HFFc6 (cell line): ENCODE results near the gene MAP3K19. TPM values are rescaled to one million over a fixed set of nuclear protein-coding genes. Genes with fewer than 3 reads are reported as not detected.
"Not testable (repeated sequence)": the region's sequence is repeated elsewhere in the genome, so short reads cannot be mapped to it uniquely, and the experiment has no call there.

Experiments used
- DNase-seq: peaks from one replicate; pipeline ENCODE4 v3.0.0-alpha.2; 2018
- H3K27ac Mint-ChIP-seq: 2 replicates; pipeline ENCODE4 v1.8.0; 2020; ENCODE audit warnings: mild to moderate bottlenecking, mixed read lengths
- H3K27me3 Mint-ChIP-seq: 2 replicates; pipeline ENCODE4 v1.8.0; 2021; ENCODE audit warnings: mild to moderate bottlenecking, moderate library complexity, mixed read lengths; ENCODE audit not compliant: insufficient read depth
- H3K36me3 Mint-ChIP-seq: 2 replicates; pipeline ENCODE4 v1.8.0; 2021; ENCODE audit warnings: low read depth, mixed read lengths
- H3K4me1 Mint-ChIP-seq: 2 replicates; pipeline ENCODE4 v1.8.0; 2020; ENCODE audit warnings: low read depth, mixed read lengths
- H3K4me3 Mint-ChIP-seq: 2 replicates; pipeline ENCODE4 v1.8.0; 2020; ENCODE audit warnings: mild to moderate bottlenecking, moderate library complexity, mixed read lengths
- H3K9me3 Mint-ChIP-seq: 2 replicates; pipeline ENCODE4 v1.8.0; 2020; ENCODE audit warnings: mild to moderate bottlenecking, mixed read lengths
- CTCF ChIP-seq: fragments of 200-600 bp; sonication (generic); IDR thresholded peaks from 2 replicates; pipeline ENCODE4 v1.5.0; 2021; ENCODE audit warnings: antibody characterized with exemption, mild to moderate bottlenecking
- total RNA-seq, 6 experiments: library from RNA; stranded (reverse); fragmentation: NEBNext Ultra II Directional; extraction: Animal tissue kit (Norgen Biotek cat#: 25700); gene quantifications; 2 replicates in 1 of 6; 3 replicates in 5 of 6; pipeline ENCODE4 v1.2.3, GENCODE V29; 2021

MAP3K19 gene
- total RNA-seq, 6 experiments from 2014 or later: not detected

DNA sequence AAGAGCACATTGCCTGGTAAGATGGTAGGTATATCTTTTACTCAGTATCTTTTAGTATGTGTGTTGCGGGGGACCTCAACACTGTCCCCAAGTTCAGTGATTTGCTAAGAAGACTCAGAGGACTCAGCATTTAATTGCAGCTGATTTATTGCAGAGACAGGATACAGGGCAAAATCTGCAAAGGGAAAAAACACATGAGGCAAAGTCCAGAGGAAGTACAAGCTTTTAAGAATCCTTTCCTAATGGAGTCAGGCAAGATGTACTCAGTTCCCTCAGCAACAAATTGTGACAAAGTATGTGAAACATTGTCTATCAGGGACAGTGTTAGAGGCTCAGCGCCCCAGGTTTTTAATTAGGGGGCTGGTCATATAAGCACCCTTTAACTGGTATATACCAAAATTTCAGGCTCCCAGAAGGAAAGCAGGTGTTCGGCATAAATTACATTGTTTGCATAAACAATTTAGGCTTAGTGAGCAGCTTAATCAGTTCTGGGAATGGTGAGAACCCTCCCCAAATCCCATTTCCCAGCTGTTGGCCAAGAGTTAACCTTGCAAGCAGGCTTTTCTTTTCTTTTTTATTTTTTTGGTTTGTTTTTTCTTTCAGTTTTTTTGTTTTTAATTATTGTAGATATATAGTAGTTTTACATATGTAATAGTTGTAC, 46.6 kb upstream of the MAP3K19 start:
- H3K4me1 Mint-ChIP-seq: peaks cover 48% of the 10 kb centered on the region
- no peaks in the 10 kb centered on the region; the same call in 1 of the 2 replicates for H3K27me3 Mint-ChIP-seq
- peaks cover 8% of the 10 kb centered on the region; the same call in 1 of the 2 replicates for H3K9me3 Mint-ChIP-seq
- H3K27ac Mint-ChIP-seq: no peak overlapping the region
- H3K36me3 Mint-ChIP-seq: peaks cover 42% of the 10 kb centered on the region
- no peak overlapping the region for H3K4me3 Mint-ChIP-seq
- no peak for TF ChIP-seq CTCF
- DNase-seq: no peak

DNA sequence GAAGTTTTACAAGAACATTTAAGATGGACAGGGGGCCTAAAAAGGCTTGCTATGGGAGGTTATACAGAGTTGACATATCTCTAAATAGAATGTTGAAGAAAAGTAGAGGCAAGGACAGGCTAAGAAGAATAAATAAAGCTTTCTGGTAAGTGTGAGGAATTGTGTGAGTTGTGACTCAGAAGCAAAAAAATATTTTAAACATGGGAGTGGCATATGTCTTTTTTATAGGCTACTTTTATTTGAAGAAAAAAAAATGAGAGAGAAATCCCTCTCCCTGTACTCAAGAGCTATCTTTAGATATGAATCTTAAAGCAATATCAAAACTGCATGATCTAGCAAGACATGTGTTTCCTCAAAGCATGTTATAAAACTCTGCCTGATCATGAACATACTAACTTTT, 45.9 kb upstream of the MAP3K19 start:
- no peak for TF ChIP-seq CTCF
- DNase-seq: no peak
- Mint-ChIP-seq H3K9me3 (peaks cover 10% of the 10 kb centered on the region; the same call in 1 of the 2 replicates), H3K36me3 (peaks cover 44% of the 10 kb centered on the region), H3K27ac (0 out of 2 replicates have a peak overlapping the region, but pooled peaks have one; percentile 28), H3K4me3 (no peak overlapping the region; the same call in 1 of the 2 replicates), H3K4me1 (peaks cover 46% of the 10 kb centered on the region), H3K27me3 (no peaks in the 10 kb centered on the region; the same call in 1 of the 2 replicates)

DNA sequence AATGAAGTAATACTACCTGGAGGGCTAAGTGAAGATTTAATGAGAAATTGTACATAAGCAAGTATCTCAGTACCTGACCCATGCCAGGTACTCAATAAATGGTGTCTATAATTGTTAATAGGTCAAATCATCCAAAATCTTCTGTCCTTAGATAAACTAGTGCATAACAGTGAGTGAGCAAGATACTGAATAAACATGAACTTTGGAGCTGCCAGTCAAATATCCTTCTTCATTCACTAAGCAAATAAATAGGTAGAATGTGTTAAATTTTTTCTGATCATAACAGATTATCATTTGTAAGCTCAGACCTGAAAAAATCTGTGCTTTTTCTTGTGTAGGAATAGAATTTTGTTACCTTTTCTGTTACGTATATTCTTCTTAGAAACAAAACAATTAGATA, 44.4 kb upstream of the MAP3K19 start:
- H3K27ac Mint-ChIP-seq: no peak overlapping the region
- no peaks in the 10 kb centered on the region; the same call in 1 of the 2 replicates for H3K27me3 Mint-ChIP-seq
- H3K4me3 Mint-ChIP-seq: no peak overlapping the region
- H3K4me1 Mint-ChIP-seq: peaks cover 53% of the 10 kb centered on the region
- H3K9me3 Mint-ChIP-seq: peaks cover 10% of the 10 kb centered on the region; the same call in 1 of the 2 replicates
- peaks cover 37% of the 10 kb centered on the region for H3K36me3 Mint-ChIP-seq
- no peak for DNase-seq
- TF ChIP-seq CTCF: no peak

GRCh38 chr2:135089597-135089996, 42.4 kb upstream of the MAP3K19 start:
- not testable (repeated sequence) for H3K27ac Mint-ChIP-seq, DNase-seq, H3K27me3 Mint-ChIP-seq, H3K4me3 Mint-ChIP-seq
- peaks cover 58% of the 10 kb centered on the region for H3K4me1 Mint-ChIP-seq
- H3K36me3 Mint-ChIP-seq: peaks cover 29% of the 10 kb centered on the region
- peaks cover 10% of the 10 kb centered on the region; the same call in 1 of the 2 replicates for H3K9me3 Mint-ChIP-seq

GRCh38 chr2:135086222-135086621, 39.0 kb upstream of the MAP3K19 start:
- H3K9me3 Mint-ChIP-seq: peaks cover 10% of the 10 kb centered on the region; the same call in 1 of the 2 replicates
- TF ChIP-seq CTCF: no peak
- no peak for DNase-seq
- H3K27ac Mint-ChIP-seq: no peak overlapping the region
- peaks cover 45% of the 10 kb centered on the region for H3K36me3 Mint-ChIP-seq
- H3K27me3 Mint-ChIP-seq: no peaks in the 10 kb centered on the region
- H3K4me3 Mint-ChIP-seq: no peak overlapping the region
- peaks cover 33% of the 10 kb centered on the region for H3K4me1 Mint-ChIP-seq

- no peak for DNase-seq
- Mint-ChIP-seq H3K27me3 (peaks cover 2% of the 10 kb centered on the region; the same call in 1 of the 2 replicates), H3K4me3 (no peak overlapping the region), H3K4me1 (peaks cover 13% of the 10 kb centered on the region), H3K9me3 (peaks cover 10% of the 10 kb centered on the region; the same call in 1 of the 2 replicates), H3K36me3 (peaks cover 65% of the 10 kb centered on the region), H3K27ac (no peak overlapping the region)
- TF ChIP-seq CTCF: no peak
Measured at GRCh38 chr2:135078417-135078816, 31.2 kb upstream of the MAP3K19 start.
